ENCODE results near the gene SIGLEC6.
A peak's percentile ranks its signal among the peaks of the same experiment; 100 is the strongest.

Gene SIGLEC6

DNA sequence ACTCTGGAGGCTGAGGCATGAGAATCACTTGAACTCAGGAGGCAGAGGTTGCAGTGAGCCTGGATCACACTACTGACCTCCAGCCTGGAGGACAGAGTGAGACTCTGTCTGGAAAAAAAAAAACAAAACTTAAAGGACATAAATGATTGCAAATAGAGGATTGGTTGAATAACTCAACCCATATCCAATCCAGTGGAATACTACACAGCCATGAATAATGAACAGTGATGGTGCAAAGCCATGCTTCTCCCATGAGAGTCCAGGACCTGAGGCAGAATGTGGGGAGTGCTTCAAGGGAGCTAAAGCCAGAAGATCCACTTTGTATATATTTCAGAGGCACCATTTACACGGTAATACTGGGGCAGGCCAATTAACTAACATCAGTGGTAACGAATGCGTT lies 55.3 kb downstream of the SIGLEC6 start:
- no peak for DNase-seq (ENCODE audit: low read depth in 2 of 2)

DNA sequence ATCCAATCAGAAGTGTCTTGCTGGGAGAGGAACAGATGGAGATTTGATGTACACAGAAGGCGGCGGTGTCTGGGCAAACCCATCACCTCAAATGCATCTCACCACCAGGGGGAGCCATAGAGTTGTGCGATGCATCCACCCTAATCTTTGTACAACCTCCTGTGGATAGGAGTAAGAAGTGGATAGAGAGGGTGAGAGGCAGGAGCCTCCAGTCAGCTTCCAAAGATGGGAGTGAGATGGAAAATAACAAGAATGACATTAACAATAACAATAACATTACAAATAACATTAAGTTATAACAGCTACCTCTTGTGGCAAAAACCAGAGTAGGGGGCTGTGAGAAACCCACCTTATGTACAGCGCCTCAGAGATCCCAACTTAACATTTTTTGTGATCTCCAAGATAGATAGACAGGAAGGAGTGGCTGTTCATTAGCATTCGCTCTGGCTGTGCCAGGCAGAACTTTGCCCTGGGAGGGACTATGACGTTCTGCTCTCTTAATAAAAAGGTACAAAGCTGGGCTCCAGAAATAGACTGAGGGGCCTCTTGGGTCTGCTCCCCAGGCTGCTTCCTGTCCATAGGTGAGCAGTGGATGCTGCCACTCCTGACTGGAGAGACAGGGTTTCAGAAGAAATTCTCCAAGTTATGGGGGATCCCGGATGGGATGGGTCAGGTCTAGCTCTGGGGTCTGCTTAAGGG lies 58.3 kb downstream of the SIGLEC6 start:
- peak; percentile 72 to 90 for DNase-seq (ENCODE audit: low read depth in 2 of 2)

DNA sequence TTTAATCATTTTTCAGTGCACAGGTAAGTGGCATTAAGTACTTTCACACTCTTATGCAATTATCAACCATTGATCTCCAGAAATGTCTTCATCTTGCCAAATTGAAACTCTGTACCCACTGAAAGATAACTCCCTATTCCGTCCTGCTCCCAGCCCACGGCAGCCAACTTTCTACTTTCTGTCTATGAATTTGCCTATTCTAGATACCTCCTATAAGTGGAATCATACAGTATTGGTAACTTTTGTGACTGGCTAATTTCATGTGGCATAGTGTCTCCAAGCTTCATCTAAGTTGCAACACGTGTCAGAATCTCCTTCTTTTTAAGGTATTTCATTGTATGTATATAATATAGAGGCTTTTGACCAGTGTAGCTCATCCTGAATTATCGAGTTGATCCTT lies 58.9 kb downstream of the SIGLEC6 start:
- DNase-seq (ENCODE audit: low read depth in 2 of 2) = no peak

DNA sequence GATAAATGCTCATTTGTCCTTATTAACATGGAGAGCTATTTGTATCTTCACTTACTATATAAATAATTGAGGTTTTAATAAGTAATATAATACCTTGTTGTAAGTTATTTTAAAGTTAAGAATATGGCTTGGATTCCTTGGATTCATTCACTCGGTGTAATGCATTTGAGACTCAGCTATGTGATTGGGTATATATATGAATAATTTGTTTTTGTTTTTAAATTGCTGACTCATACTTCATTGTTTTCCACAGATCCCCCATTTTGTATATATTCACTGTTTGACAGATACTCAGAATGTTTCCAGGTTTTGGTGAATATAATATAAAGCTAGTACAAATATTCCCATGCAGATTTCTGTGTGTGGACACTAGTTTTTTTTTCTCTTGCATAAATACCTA lies 59.9 kb downstream of the SIGLEC6 start:
- no peak for DNase-seq (ENCODE audit: low read depth in 2 of 2)

DNA sequence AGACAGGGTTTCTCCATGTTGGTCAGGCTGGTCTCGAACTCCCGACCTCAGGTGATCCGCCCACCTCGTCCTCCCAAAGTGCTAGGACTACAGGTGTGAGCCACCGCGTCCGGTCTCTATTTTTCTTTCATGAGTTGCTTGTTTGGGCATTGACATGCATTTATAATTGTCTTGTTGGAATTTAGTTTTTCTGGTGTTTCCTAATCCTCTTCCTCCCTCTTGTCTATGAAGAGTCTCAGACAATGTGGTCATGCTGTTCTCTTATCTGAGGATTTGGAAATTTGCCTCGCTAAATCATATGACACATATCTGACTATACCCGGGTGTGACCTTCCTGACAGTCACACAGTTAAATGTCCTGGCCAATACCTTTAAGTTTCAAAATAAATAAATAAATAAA lies 60.5 kb downstream of the SIGLEC6 start:
- DNase-seq (ENCODE audit: low read depth in 2 of 2) = no peak

DNA sequence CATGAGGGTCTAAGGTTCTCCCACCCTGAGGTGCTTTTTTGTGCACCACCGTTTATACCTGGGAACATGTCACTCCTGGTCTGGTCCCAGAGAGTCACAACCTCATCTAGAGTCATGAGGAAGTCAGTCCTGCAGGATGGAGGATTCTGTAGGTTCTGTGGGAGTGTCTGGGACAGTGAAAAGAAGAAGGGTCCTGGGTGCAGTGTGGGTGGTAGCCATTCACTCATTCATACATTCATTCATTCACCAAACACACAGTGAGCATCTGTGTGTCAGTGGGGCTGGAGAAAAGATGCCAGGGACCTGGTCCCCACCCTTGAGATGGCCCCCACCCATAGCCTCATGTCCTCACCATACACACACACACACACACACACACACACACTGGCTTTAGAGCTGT lies 61.8 kb downstream of the SIGLEC6 start:
- no peak for DNase-seq (ENCODE audit: low read depth in 2 of 2)

DNA sequence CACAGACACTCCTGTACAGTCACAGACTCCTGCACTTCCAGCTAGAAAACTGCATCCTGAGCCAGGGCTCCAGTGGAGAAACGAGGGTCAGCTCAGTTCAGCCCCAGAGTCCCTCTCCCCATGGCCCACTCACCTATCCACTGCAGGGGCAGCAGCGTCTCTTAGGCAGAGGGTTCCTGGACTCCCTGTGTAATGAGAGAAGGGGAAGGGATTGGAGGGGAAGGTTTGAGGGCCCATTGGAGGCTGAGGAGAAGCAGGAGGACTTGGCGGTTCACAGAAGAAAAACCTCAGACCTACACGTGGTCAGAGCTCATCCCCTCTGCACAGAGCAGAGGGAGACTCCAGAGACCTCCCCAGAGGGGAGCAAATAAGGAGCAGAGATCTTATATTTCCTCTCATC lies 62.3 kb downstream of the SIGLEC6 start:
- no peak for DNase-seq (ENCODE audit: low read depth in 2 of 2)

DNA sequence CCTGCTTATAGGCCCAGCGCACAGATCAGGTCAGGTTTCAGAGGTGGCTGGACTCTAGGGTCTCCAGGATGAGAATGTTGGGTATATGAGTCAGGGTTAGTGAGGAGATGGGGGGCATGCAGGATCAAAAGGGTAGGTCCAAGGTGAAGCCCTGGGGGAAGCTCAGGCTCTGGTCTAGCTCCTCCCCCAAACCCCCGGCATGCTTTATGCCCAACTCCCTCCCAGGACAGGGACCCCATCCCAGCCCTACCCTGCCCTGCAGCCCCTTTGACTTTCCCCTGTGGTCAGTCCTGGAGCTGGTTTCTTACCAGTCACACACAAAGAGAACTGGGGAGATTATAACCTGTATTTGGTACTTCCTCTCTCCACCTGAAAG lies 62.9 kb downstream of the SIGLEC6 start:
- no peak for DNase-seq (ENCODE audit: low read depth in 2 of 2)

DNA sequence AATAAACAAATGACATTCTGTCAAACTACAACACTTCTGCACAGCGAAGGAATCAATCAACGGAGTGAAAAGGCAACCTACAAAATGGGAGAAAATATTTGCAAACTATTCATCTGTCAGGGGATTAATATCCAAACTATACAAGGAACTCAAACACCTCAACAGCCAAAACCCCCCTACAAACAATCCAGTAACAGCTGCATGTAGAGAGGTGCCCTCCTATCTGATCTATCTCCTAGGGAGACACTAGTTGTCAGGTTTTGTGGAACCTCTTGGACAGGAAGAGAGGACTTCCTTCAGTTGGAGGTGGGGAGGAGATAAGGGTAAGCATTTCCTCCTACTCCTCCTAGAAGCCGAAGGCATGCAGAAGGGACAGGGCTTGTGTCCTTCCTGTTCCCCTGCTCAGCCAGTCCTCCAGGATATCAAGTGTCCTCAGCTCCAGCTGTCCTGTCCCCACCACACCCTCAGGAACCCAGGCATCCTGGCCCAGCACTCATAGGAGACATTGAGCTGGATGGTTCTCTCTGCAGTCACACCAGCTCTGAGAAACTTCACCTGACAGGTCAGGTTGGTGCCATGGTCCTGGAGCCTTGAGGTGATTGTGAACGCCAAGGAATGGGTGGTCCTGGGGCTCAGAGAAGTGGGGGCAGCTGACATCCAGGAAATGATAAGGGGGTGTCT lies 63.5 kb downstream of the SIGLEC6 start:
- no peak for DNase-seq (ENCODE audit: low read depth in 2 of 2)
